HepG2 (cell line): ENCODE results near the gene SUCLG1. TPM values are rescaled to one million over a fixed set of nuclear protein-coding genes. Genes with fewer than 3 reads are reported as not detected.

ENCODE experiments used
- ATAC-seq: fragments of 200-7000 bp; cut with Tn5 transposase; 3 replicates; pipeline ENCODE4 v1.9.1; 2020; ENCODE audit warnings: mild to moderate bottlenecking, moderate library complexity
- BruUV-seq: library from RNA; stranded (reverse); fragments of 400-500 nt; replicated peaks from 2 replicates; lab custom pipeline; 2021; lab: Mats Ljungman, UMichigan
- CTCF ChIA-PET: fragments of 300-600 bp; formaldehyde crosslinking; extraction: SDS; loops from one replicate; lab custom pipeline; 2021; ENCODE audit warnings: low total read pairs, inconsistent platforms, low intra/inter-chr PET ratio; lab: Yijun Ruan, JAX
- POLR2A ChIA-PET: fragments of 350-600 bp; sonication (Branson Sonifier 250); formaldehyde crosslinking; loops from one replicate; lab custom pipeline; 2020; ENCODE audit warnings: antibody characterized with exemption, inconsistent platforms; lab: Yijun Ruan, JAX
- DNase-seq: peaks from one replicate; pipeline ENCODE4 v3.0.0-alpha.2; 2015; ENCODE audit warnings: low spot score
- FAIRE-seq: peaks from 3 replicates; lab custom pipeline; 2011; peaks lifted over from hg19 to GRCh38; lab: Jason Lieb, UNC
- H2AFZ ChIP-seq: one replicate; pipeline ENCODE4 v1.6.1; 2011; ENCODE audit warnings: low read length, inconsistent platforms
- H3K27ac ChIP-seq: fragments of 300-600 bp; 3 replicates; pipeline ENCODE4 v1.8.0; 2011; ENCODE audit warnings: mixed run types, mild to moderate bottlenecking, mixed read lengths, low read length, inconsistent platforms; ENCODE audit not compliant: insufficient read depth; ENCODE audit errors: extremely low read length
- H3K27me3 ChIP-seq, 2 experiments: fragments of 200-600 bp in 1 of 2; 2 replicates in 1 of 2; 3 replicates in 1 of 2; pipeline versions ENCODE4 v1.6.0 to v1.8.0; 2011; ENCODE audit warnings: low read length in 2 of 2, mild to moderate bottlenecking in 2 of 2, moderate library complexity in 2 of 2, inconsistent platforms in 1 of 2; ENCODE audit not compliant: insufficient read depth in 2 of 2, control insufficient read depth in 1 of 2
- H3K36me3 ChIP-seq, 2 experiments: fragments of 200-600 bp in 1 of 2; replicated peaks in 1 of 2; 2 replicates in 1 of 2; 3 replicates in 1 of 2; pipeline versions ENCODE4 v1.5.1 to v1.8.0; 2011; ENCODE audit warnings: low read length in 2 of 2, inconsistent platforms in 1 of 2; ENCODE audit not compliant: insufficient read depth in 2 of 2, control insufficient read depth in 1 of 2
- H3K4me1 ChIP-seq: 2 replicates; pipeline ENCODE4 v1.5.1; 2012; ENCODE audit warnings: low read length, inconsistent platforms; ENCODE audit not compliant: insufficient read depth
- H3K4me2 ChIP-seq: 2 replicates; pipeline ENCODE4 v1.6.0; 2011; ENCODE audit warnings: low read depth, low read length, inconsistent platforms
- H3K4me3 ChIP-seq, 3 experiments: fragments of 200-600 bp in 1 of 3; sonication (generic), shearing (Covaris generic) in 1 of 3; replicated peaks in 1 of 3; 2 replicates each; pipeline ENCODE4 v1.5.1; 2011 to 2016; ENCODE audit warnings: low read length in 3 of 3, inconsistent platforms in 2 of 3, low read depth in 2 of 3, mild to moderate bottlenecking in 2 of 3, control low read depth in 1 of 3, mixed read lengths in 1 of 3; ENCODE audit not compliant: insufficient read depth in 1 of 3
- H3K79me2 ChIP-seq: one replicate; pipeline ENCODE4 v1.6.1; 2011; ENCODE audit warnings: low read length, inconsistent platforms; ENCODE audit not compliant: insufficient read depth
- H3K9ac ChIP-seq: 2 replicates; pipeline ENCODE4 v1.6.0; 2011; ENCODE audit warnings: mild to moderate bottlenecking, low read depth, low read length, inconsistent platforms; ENCODE audit not compliant: insufficient read depth
- H3K9me3 ChIP-seq: 2 replicates; pipeline ENCODE4 v1.5.1; 2012; ENCODE audit warnings: mild to moderate bottlenecking, low read length
- H4K20me1 ChIP-seq: 2 replicates; pipeline ENCODE4 v1.6.0; 2011; ENCODE audit warnings: inconsistent platforms, mild to moderate bottlenecking, low read length, moderate library complexity; ENCODE audit not compliant: insufficient read depth
- BRCA1 ChIP-seq: sonication (generic); formaldehyde crosslinking; IDR thresholded peaks from 2 replicates; pipeline ENCODE4 v1.4.0; 2020; ENCODE audit warnings: missing genetic modification reagents
- GABPA ChIP-seq, 2 experiments: IDR thresholded peaks; 2 replicates each; pipeline ENCODE4 v1.6.1; 2011 to 2016; ENCODE audit warnings: low read depth in 2 of 2, low read length in 1 of 2, missing biosample characterization in 1 of 2, missing genetic modification characterization in 1 of 2
- HIVEP1 ChIP-seq: sonication (generic); formaldehyde crosslinking; IDR thresholded peaks from 2 replicates; pipeline ENCODE4 v1.4.0; 2020; ENCODE audit warnings: mild to moderate bottlenecking, missing genetic modification reagents
- HMGA1 ChIP-seq: sonication (generic); formaldehyde crosslinking; conservative IDR thresholded peaks from 2 replicates; pipeline ENCODE4 v1.4.0; 2020; ENCODE audit warnings: missing genetic modification reagents
- HNF4A ChIP-seq: sonication (generic); formaldehyde crosslinking; IDR thresholded peaks from 2 replicates; pipeline ENCODE4 v1.4.0; 2020; ENCODE audit warnings: missing genetic modification reagents
- LBX2 ChIP-seq: sonication (generic); formaldehyde crosslinking; IDR thresholded peaks from 2 replicates; pipeline ENCODE4 v1.5.0; 2020; ENCODE audit warnings: missing genetic modification reagents, mild to moderate bottlenecking, borderline replicate concordance
- MAFF ChIP-seq: IDR thresholded peaks from 2 replicates; pipeline ENCODE4 v1.6.1; 2011; ENCODE audit warnings: low read depth, low read length, improper control_type of control experiment
- MTF1 ChIP-seq: sonication (generic); formaldehyde crosslinking; IDR thresholded peaks from 2 replicates; pipeline ENCODE4 v1.5.0; 2020; ENCODE audit warnings: missing genetic modification reagents
- XRCC5 ChIP-seq: fragments of 200-400 bp; formaldehyde crosslinking; optimal IDR thresholded peaks from 2 replicates; pipeline ENCODE3; 2017; ENCODE audit warnings: mild to moderate bottlenecking, low read length
- ZFP82 ChIP-seq: sonication (generic); formaldehyde crosslinking; IDR thresholded peaks from 2 replicates; pipeline ENCODE4 v1.5.1; 2020; ENCODE audit warnings: mild to moderate bottlenecking, missing genetic modification reagents, borderline replicate concordance
- ZFP90 ChIP-seq: sonication (generic); formaldehyde crosslinking; IDR thresholded peaks from 2 replicates; pipeline ENCODE4 v1.8.0; 2022; ENCODE audit warnings: missing genetic modification reagents, mild to moderate bottlenecking, inconsistent platforms, borderline replicate concordance
- ZNF274 ChIP-seq: sonication (generic); formaldehyde crosslinking; IDR thresholded peaks from 2 replicates; pipeline ENCODE4 v1.5.1; 2020; ENCODE audit warnings: mild to moderate bottlenecking, missing genetic modification reagents
- ZNF780A ChIP-seq: sonication (generic); formaldehyde crosslinking; IDR thresholded peaks from 2 replicates; pipeline ENCODE4 v1.8.0; 2022; ENCODE audit warnings: mild to moderate bottlenecking, missing genetic modification reagents, moderate library complexity
- ZNF878 ChIP-seq: sonication (generic); formaldehyde crosslinking; IDR thresholded peaks from 2 replicates; pipeline ENCODE4 v1.8.1; 2023; ENCODE audit warnings: mild to moderate bottlenecking, missing genetic modification reagents, moderate library complexity
- ZSCAN31 ChIP-seq: sonication (generic); formaldehyde crosslinking; IDR thresholded peaks from 2 replicates; pipeline ENCODE4 v1.5.0; 2020; ENCODE audit warnings: low read depth, mild to moderate bottlenecking, missing genetic modification reagents
- WGBS: methylation state at CpG from one replicate; pipeline ENCODE4 v1.1.6; 2017; ENCODE audit warnings: low lambda C conversion rate; 5-methylcytosine and 5-hydroxymethylcytosine counted together
- in situ Hi-C: cut with HindIII; loops from 2 replicates; pipeline ENCODE4 v1.10.0; 2017; ENCODE audit warnings: low pct_unique_long_range_greater_than_20kb; ENCODE audit not compliant: extremely low pct_ligation_motif_present
- intact Hi-C: fragments of 100-400 bp; cut with micrococcal nuclease; formaldehyde crosslinking; loops from one replicate; pipeline ENCODE4 v1.10.0; 2022; ENCODE audit not compliant: unreplicated experiment
- polyA plus RNA-seq, 8 experiments: library from polyadenylated mRNA; depleted of rRNA in 3 of 8; stranded (reverse) in 7 of 8; unstranded in 1 of 8; fragments of >200 nt; fragmentation: Illumina TruSeq in 4 of 8; extraction: Trizol in 4 of 8; gene quantifications; 2 replicates each; pipeline versions ENCODE4 v1.2.1 to v1.2.3, GENCODE V29; 2011 to 2016; ENCODE audit warnings: low read depth in 4 of 8, missing spikeins in 1 of 8, mixed read lengths in 1 of 8; ENCODE audit not compliant: insufficient read depth in 1 of 8
- total RNA-seq, 5 experiments: library from RNA; depleted of rRNA; stranded (reverse); fragments of >200 nt; fragmentation: Illumina TruSeq; extraction: Trizol; gene quantifications; 2 replicates each; pipeline ENCODE4 v1.2.3, GENCODE V29; 2016; ENCODE audit warnings: low read depth in 1 of 5
- TF ChIP-seq, protein P1 (sequence below): sonication (generic); formaldehyde crosslinking; IDR thresholded peaks from 2 replicates; pipeline ENCODE4 v1.4.0; 2020; ENCODE audit warnings: missing genetic modification reagents, borderline replicate concordance
- TF ChIP-seq, protein P2 (sequence below): sonication (generic); formaldehyde crosslinking; IDR thresholded peaks from 2 replicates; pipeline ENCODE4 v1.4.0; 2020; ENCODE audit warnings: mild to moderate bottlenecking, missing genetic modification reagents

Gene SUCLG1
- total and polyA plus RNA-seq, 2 of the 13 experiments (the other 11 are each of a cell fraction or from before 2014, with no cell fraction given): 58.7 to 121 TPM

DNA sequence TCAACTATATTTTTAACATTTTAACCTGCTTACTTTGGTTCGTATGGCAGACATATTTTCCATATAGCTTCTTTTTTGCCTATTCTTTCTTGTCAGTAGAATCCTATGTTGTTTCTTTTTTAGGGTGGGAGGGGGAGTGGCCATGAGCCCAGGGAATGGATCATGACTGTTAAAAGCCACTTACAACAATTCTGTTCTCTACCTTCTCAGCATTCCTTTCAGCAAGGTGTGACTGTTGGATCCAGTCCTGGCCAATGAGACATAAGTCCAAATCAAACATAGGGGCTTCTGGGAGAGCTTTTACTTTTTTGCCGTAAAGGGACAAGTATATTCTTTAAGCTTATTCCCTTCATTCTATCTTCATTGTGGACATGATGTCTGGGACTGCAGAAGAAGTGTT, 32.2 kb upstream of the SUCLG1 start:
- in situ Hi-C loops: no loop called here
- no peak for ATAC-seq

GRCh38 chr2:84487298-84487996, 28.4 kb upstream of the SUCLG1 start:
- peak; percentile 85 for FAIRE-seq
- 0% methylated on average over 3 of the region's 3 CpGs for WGBS
- TF ChIP-seq MTF1 (CRISPR knock-in tag): no peak
- TF ChIP-seq, protein P1, sequence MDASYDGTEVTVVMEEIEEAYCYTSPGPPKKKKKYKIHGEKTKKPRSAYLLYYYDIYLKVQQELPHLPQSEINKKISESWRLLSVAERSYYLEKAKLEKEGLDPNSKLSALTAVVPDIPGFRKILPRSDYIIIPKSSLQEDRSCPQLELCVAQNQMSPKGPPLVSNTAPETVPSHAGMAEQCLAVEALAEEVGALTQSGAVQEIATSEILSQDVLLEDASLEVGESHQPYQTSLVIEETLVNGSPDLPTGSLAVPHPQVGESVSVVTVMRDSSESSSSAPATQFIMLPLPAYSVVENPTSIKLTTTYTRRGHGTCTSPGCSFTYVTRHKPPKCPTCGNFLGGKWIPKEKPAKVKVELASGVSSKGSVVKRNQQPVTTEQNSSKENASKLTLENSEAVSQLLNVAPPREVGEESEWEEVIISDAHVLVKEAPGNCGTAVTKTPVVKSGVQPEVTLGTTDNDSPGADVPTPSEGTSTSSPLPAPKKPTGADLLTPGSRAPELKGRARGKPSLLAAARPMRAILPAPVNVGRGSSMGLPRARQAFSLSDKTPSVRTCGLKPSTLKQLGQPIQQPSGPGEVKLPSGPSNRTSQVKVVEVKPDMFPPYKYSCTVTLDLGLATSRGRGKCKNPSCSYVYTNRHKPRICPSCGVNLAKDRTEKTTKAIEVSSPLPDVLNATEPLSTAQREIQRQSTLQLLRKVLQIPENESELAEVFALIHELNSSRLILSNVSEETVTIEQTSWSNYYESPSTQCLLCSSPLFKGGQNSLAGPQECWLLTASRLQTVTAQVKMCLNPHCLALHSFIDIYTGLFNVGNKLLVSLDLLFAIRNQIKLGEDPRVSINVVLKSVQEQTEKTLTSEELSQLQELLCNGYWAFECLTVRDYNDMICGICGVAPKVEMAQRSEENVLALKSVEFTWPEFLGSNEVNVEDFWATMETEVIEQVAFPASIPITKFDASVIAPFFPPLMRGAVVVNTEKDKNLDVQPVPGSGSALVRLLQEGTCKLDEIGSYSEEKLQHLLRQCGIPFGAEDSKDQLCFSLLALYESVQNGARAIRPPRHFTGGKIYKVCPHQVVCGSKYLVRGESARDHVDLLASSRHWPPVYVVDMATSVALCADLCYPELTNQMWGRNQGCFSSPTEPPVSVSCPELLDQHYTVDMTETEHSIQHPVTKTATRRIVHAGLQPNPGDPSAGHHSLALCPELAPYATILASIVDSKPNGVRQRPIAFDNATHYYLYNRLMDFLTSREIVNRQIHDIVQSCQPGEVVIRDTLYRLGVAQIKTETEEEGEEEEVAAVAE (CRISPR knock-in tag): no peak
- TF ChIP-seq ZSCAN31 (CRISPR knock-in tag): 0 out of 2 replicates have a peak, but pooled peaks have one; percentile 38
- no peak for TF ChIP-seq ZNF878 (CRISPR knock-in tag)
- TF ChIP-seq, protein P2, sequence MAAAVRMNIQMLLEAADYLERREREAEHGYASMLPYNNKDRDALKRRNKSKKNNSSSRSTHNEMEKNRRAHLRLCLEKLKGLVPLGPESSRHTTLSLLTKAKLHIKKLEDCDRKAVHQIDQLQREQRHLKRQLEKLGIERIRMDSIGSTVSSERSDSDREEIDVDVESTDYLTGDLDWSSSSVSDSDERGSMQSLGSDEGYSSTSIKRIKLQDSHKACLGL (CRISPR knock-in tag): no peak
- TF ChIP-seq ZNF780A (CRISPR knock-in tag): no peak
- TF ChIP-seq HNF4A (CRISPR knock-in tag): peak; percentile 95

More for the DNA sequence above, 32.2 kb upstream of the SUCLG1 start:
- POLR2A ChIA-PET: no interaction called here
- TF ChIP-seq XRCC5 (no peak), HMGA1 (no peak), LBX2 (no peak), ZFP90 (CRISPR knock-in tag) (no peak), HIVEP1 (no peak), GABPA (IDR thresholded peaks at IDR 0.05; ENCODE audit: low read depth, low read length) (no peak), GABPA (CRISPR knock-in tag; IDR thresholded peaks at IDR 0.05; ENCODE audit: low read depth) (no peak), ZNF274 (CRISPR knock-in tag) (no peak), MAFF (no peak), ZFP82 (no peak), BRCA1 (CRISPR knock-in tag) (no peak)
- intact Hi-C loops: no loop called here
- no peak for DNase-seq
- CTCF ChIA-PET: no interaction called here
- Histone ChIP-seq H3K79me2 (no peaks in the 10 kb centered on the region), H3K36me3 (no peaks in the 10 kb centered on the region), H3K9ac (no peak overlapping the region), H2AFZ (no peak overlapping the region), H3K27ac (no peak overlapping the region), H3K4me2 (no peak overlapping the region), H3K4me1 (peaks cover 20% of the 10 kb centered on the region), H3K9me3 (no peaks in the 10 kb centered on the region), H3K4me3 (no peak overlapping the region), H4K20me1 (no peaks in the 10 kb centered on the region), H3K27me3 (no peaks in the 10 kb centered on the region)
- 42% methylated on average over 2 of the region's 2 CpGs for WGBS
- FAIRE-seq: no peak
- no TSS peak for BruUV-seq

More at GRCh38 chr2:84487298-84487996, 28.4 kb upstream of the SUCLG1 start:
- POLR2A ChIA-PET: interaction anchor here (0.6 to 1.3 kb wide), 2 partner anchors 28 to 376 kb away, joined by 3 to 4 read pairs; partner anchors contain the start of gene SUCLG1
- Histone ChIP-seq H3K9me3 (no peaks in the 10 kb centered on the region), H3K9ac (no peak overlapping the region), H2AFZ (no peak overlapping the region), H3K36me3 (no peaks in the 10 kb centered on the region), H3K27me3 (no peaks in the 10 kb centered on the region), H3K79me2 (no peaks in the 10 kb centered on the region), H3K4me2 (peak overlapping the region; percentile 47), H4K20me1 (no peaks in the 10 kb centered on the region), H3K27ac (peak overlapping the region; percentile 65), H3K4me3 (no peak overlapping the region), H3K4me1 (peaks cover 30% of the 10 kb centered on the region)
- intact Hi-C loops: loop anchor here (2.0 to 5.0 kb wide), 2 partner anchors 29 to 125 kb away; partner anchors contain the start of gene SUCLG1
- peak; percentile 76 for DNase-seq
- peak; percentile 92 for ATAC-seq
- CTCF ChIA-PET: no interaction called here
- in situ Hi-C loops: loop anchor here (5.0 kb wide), 1 partner anchor 395 kb away; the partner anchor contains the start of gene TRABD2A
- no TSS peak for BruUV-seq
